Nephron (organoid): ENCODE measurements around the gene PAPOLG.

Experiments used
- H3K27ac Mint-ChIP-seq, 3 experiments: 2 replicates each; pipeline ENCODE4 v1.8.0; 2020; ENCODE audit warnings: mixed read lengths in 3 of 3, mild to moderate bottlenecking in 2 of 3, moderate library complexity in 1 of 3
- H3K27me3 Mint-ChIP-seq: 2 replicates; pipeline ENCODE4 v1.8.0; 2021; ENCODE audit warnings: low read depth, mild to moderate bottlenecking, moderate library complexity, mixed read lengths
- H3K36me3 Mint-ChIP-seq: 2 replicates; pipeline ENCODE4 v1.8.0; 2020; ENCODE audit warnings: low read depth, mixed read lengths
- H3K4me1 Mint-ChIP-seq: 2 replicates; pipeline ENCODE4 v1.8.0; 2020; ENCODE audit warnings: mixed read lengths
- H3K4me3 Mint-ChIP-seq, 3 experiments: 2 replicates each; pipeline ENCODE4 v1.8.0; 2020; ENCODE audit warnings: mild to moderate bottlenecking in 3 of 3, mixed read lengths in 3 of 3, moderate library complexity in 2 of 3
- H3K9me3 Mint-ChIP-seq: 2 replicates; pipeline ENCODE4 v1.8.0; 2020; ENCODE audit warnings: mixed read lengths
- TF ChIP-seq, protein P1 (sequence below), 3 experiments: fragments of 200-600 bp; sonication (generic); IDR thresholded peaks; one replicate each; pipeline ENCODE4 v1.5.0; 2021; ENCODE audit warnings: antibody characterized with exemption in 3 of 3; ENCODE audit not compliant: unreplicated experiment in 3 of 3

Gene PAPOLG

GRCh38 chr2:60739156-60739555, 16.9 kb upstream of the PAPOLG start:
- H3K36me3 Mint-ChIP-seq, result no peaks in the 10 kb centered on the region
- H3K4me3 Mint-ChIP-seq, result no peak overlapping the region
- TF ChIP-seq, protein P1, sequence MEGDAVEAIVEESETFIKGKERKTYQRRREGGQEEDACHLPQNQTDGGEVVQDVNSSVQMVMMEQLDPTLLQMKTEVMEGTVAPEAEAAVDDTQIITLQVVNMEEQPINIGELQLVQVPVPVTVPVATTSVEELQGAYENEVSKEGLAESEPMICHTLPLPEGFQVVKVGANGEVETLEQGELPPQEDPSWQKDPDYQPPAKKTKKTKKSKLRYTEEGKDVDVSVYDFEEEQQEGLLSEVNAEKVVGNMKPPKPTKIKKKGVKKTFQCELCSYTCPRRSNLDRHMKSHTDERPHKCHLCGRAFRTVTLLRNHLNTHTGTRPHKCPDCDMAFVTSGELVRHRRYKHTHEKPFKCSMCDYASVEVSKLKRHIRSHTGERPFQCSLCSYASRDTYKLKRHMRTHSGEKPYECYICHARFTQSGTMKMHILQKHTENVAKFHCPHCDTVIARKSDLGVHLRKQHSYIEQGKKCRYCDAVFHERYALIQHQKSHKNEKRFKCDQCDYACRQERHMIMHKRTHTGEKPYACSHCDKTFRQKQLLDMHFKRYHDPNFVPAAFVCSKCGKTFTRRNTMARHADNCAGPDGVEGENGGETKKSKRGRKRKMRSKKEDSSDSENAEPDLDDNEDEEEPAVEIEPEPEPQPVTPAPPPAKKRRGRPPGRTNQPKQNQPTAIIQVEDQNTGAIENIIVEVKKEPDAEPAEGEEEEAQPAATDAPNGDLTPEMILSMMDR (IDR thresholded peaks at IDR 0.05; ENCODE audit: unreplicated experiment in 3 of 3), result no peak
- H3K27me3 Mint-ChIP-seq, result peaks cover 48% of the 10 kb centered on the region
- H3K9me3 Mint-ChIP-seq, result peaks cover 6% of the 10 kb centered on the region
- peaks cover 5% of the 10 kb centered on the region for H3K4me1 Mint-ChIP-seq
- no peak overlapping the region for H3K27ac Mint-ChIP-seq

GRCh38 chr2:60741576-60741975, 14.5 kb upstream of the PAPOLG start:
- Mint-ChIP-seq H3K4me1 (peaks cover 8% of the 10 kb centered on the region), H3K27ac (no peak overlapping the region), H3K9me3 (no peaks in the 10 kb centered on the region), H3K4me3 (no peak overlapping the region), H3K36me3 (no peaks in the 10 kb centered on the region), H3K27me3 (peaks cover 28% of the 10 kb centered on the region)
- TF ChIP-seq, protein P1 (IDR thresholded peaks at IDR 0.05; ENCODE audit: unreplicated experiment in 3 of 3), result no peak

DNA sequence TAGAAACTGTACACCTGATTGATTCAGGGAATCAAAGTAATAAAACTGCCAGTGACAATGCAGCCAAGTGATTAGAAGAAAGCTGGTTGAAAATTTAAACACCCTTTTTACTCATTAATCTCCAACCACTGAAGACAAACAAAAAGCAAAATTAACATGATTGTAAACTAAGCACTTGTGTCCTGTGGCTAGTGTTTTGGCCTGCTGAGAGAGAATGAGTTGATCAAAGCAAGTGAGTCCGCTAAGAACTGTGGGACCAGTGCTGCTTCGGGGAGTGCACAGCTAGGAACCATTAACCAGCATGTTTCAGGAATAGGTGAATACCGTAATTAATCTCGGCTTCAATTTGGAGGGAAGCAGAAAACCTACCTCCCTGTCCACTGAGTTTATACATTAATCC, 13.6 kb upstream of the PAPOLG start:
- Mint-ChIP-seq H3K27ac (peak overlapping the region in 2 of 3 experiments; percentile 4 to 57), H3K4me1 (peaks cover 9% of the 10 kb centered on the region), H3K36me3 (no peaks in the 10 kb centered on the region), H3K9me3 (no peaks in the 10 kb centered on the region), H3K27me3 (peaks cover 20% of the 10 kb centered on the region), H3K4me3 (no peak overlapping the region)
- TF ChIP-seq, protein P1 (IDR thresholded peaks at IDR 0.05; ENCODE audit: unreplicated experiment in 3 of 3), result no peak

GRCh38 chr2:60745330-60745729, 10.7 kb upstream of the PAPOLG start:
- H3K9me3 Mint-ChIP-seq, result no peaks in the 10 kb centered on the region

GRCh38 chr2:60745761-60746160, 10.3 kb upstream of the PAPOLG start:
- Mint-ChIP-seq H3K27me3 (no peaks in the 10 kb centered on the region), H3K9me3 (no peaks in the 10 kb centered on the region), H3K4me1 (peaks cover 9% of the 10 kb centered on the region), H3K36me3 (no peaks in the 10 kb centered on the region), H3K4me3 (no peak overlapping the region), H3K27ac (no peak overlapping the region)
- TF ChIP-seq, protein P1 (IDR thresholded peaks at IDR 0.05; ENCODE audit: unreplicated experiment in 3 of 3), result no peak

More at GRCh38 chr2:60745330-60745729, 10.7 kb upstream of the PAPOLG start:
- Mint-ChIP-seq H3K36me3 (no peaks in the 10 kb centered on the region), H3K27ac (no peak overlapping the region), H3K4me3 (no peak overlapping the region), H3K4me1 (peaks cover 9% of the 10 kb centered on the region), H3K27me3 (no peaks in the 10 kb centered on the region)
- TF ChIP-seq, protein P1 (IDR thresholded peaks at IDR 0.05; ENCODE audit: unreplicated experiment in 3 of 3), result no peak

DNA sequence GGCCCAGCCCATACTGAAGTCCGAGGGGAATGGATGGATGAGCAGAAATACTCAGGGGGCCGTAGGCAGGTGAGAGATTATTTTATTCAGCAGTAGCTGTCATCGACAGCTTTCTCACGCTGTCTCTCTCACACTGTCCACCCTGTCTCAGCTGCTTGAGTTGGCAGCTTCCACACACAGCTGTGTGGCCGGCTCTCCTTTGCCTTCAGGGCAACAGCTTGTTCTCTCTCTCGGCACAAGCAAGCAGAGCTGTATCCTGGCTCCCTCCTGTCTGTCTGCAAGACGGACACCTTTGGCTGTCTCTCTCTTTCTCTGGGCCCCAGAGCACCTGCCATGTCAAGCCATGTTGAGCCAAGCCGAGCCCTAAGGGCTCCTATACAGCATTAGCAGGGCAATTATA, 9.8 kb upstream of the PAPOLG start:
- Mint-ChIP-seq H3K36me3 (no peaks in the 10 kb centered on the region), H3K27ac (no peak overlapping the region), H3K9me3 (no peaks in the 10 kb centered on the region)

More for the DNA sequence above, 9.8 kb upstream of the PAPOLG start:
- peaks cover 9% of the 10 kb centered on the region for H3K4me1 Mint-ChIP-seq
- TF ChIP-seq, protein P1 (IDR thresholded peaks at IDR 0.05; ENCODE audit: unreplicated experiment in 3 of 3), result no peak
- no peak overlapping the region for H3K4me3 Mint-ChIP-seq
- no peaks in the 10 kb centered on the region for H3K27me3 Mint-ChIP-seq
